Measurements from ENCODE around the gene MYO7A. TPM values are rescaled to one million over a fixed set of nuclear protein-coding genes. Genes with fewer than 3 reads are reported as not detected.

Gene MYO7A
- total RNA-seq, 2 donors from 2014 or later, result 1.4 to 5.0 TPM

DNA sequence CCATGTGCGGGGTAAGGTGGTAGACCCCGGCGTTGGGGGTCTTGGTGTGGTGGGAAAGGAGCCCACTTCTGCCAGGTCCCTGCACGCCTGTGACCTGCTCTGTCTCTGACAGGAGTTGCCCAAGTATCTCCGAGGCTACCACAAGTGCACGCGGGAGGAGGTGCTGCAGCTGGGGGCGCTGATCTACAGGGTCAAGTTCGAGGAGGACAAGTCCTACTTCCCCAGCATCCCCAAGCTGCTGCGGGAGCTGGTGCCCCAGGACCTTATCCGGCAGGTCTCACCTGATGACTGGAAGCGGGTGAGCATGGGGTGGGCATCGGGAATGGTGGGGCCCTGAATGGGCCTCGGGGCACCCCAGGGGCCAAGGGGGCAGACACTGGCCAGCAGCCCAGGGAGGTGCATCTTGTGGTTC is 83.0 kb downstream of the MYO7A start:
- TF ChIP-seq, protein P1, sequence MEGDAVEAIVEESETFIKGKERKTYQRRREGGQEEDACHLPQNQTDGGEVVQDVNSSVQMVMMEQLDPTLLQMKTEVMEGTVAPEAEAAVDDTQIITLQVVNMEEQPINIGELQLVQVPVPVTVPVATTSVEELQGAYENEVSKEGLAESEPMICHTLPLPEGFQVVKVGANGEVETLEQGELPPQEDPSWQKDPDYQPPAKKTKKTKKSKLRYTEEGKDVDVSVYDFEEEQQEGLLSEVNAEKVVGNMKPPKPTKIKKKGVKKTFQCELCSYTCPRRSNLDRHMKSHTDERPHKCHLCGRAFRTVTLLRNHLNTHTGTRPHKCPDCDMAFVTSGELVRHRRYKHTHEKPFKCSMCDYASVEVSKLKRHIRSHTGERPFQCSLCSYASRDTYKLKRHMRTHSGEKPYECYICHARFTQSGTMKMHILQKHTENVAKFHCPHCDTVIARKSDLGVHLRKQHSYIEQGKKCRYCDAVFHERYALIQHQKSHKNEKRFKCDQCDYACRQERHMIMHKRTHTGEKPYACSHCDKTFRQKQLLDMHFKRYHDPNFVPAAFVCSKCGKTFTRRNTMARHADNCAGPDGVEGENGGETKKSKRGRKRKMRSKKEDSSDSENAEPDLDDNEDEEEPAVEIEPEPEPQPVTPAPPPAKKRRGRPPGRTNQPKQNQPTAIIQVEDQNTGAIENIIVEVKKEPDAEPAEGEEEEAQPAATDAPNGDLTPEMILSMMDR (IDR thresholded peaks at IDR 0.05), result no peak
- peak; percentile 53 for DNase-seq (ENCODE audit: low spot score)

GRCh38 chr11:77211594-77212251 is 83.7 kb downstream of the MYO7A start:
- Histone ChIP-seq H3K9me3 (no peaks in the 10 kb centered on the region), H3K27ac (no peak overlapping the region), H3K27me3 (no peaks in the 10 kb centered on the region), H3K36me3 (no peaks in the 10 kb centered on the region), H3K4me1 (no peaks in the 10 kb centered on the region), H3K4me3 (no peak overlapping the region)
- DNase-seq (ENCODE audit: low spot score), result peak; percentile 48
- TF ChIP-seq, protein P1 (IDR thresholded peaks at IDR 0.05), result no peak

More for the DNA sequence above, 83.0 kb downstream of the MYO7A start:
- no peaks in the 10 kb centered on the region for H3K27me3 ChIP-seq
- H3K4me3 ChIP-seq, result no peak overlapping the region
- no peaks in the 10 kb centered on the region for H3K9me3 ChIP-seq
- no peaks in the 10 kb centered on the region for H3K36me3 ChIP-seq
- H3K27ac ChIP-seq, result no peak overlapping the region
- H3K4me1 ChIP-seq, result no peaks in the 10 kb centered on the region

GRCh38 chr11:77212314-77213007 is 84.4 kb downstream of the MYO7A start:
- H3K4me1 ChIP-seq, result no peaks in the 10 kb centered on the region
- no peak overlapping the region for H3K27ac ChIP-seq
- H3K27me3 ChIP-seq, result no peaks in the 10 kb centered on the region
- no peaks in the 10 kb centered on the region for H3K9me3 ChIP-seq
- H3K36me3 ChIP-seq, result no peaks in the 10 kb centered on the region
- no peak overlapping the region for H3K4me3 ChIP-seq
- TF ChIP-seq, protein P1 (IDR thresholded peaks at IDR 0.05), result no peak
- peak; percentile 44 for DNase-seq (ENCODE audit: low spot score)

DNA sequence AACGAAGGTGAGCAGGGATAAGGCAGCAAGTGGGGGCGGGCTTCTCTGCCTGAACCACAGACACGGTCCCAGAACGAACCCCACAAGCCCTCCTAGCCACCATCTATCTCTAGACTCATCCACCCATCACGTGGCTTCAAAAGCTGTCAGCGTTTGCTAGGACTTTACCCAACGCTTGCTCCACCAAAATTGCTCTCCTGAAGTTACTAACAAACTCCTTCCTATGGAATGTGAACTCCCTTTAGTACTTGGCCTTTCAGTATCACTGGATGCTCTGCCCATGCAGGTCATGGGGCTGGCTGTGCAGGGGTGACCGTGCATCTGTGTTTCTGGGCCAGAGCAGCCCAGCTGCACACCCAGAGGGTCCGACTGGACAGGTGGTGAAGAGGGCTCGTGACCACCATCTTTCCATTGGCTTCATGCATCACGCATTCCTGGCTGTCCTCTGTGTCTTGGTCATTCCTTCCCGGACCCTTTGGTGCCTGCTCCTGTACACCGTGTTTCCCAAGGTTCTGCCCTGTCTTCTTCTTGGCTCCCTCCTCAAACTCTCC is 85.1 kb downstream of the MYO7A start:
- H3K27ac ChIP-seq, result no peak overlapping the region
- no peaks in the 10 kb centered on the region for H3K9me3 ChIP-seq
- H3K27me3 ChIP-seq, result no peaks in the 10 kb centered on the region
- no peaks in the 10 kb centered on the region for H3K36me3 ChIP-seq
- H3K4me3 ChIP-seq, result no peak overlapping the region
- TF ChIP-seq, protein P1 (IDR thresholded peaks at IDR 0.05), result no peak
- peak; percentile 21 for DNase-seq (ENCODE audit: low spot score)
- H3K4me1 ChIP-seq, result no peaks in the 10 kb centered on the region

- H3K27me3 ChIP-seq, result no peaks in the 10 kb centered on the region
- DNase-seq (ENCODE audit: low spot score), result peak; percentile 30
- H3K4me3 ChIP-seq, result no peak overlapping the region
- no peaks in the 10 kb centered on the region for H3K36me3 ChIP-seq
- no peaks in the 10 kb centered on the region for H3K9me3 ChIP-seq
- TF ChIP-seq, protein P1 (IDR thresholded peaks at IDR 0.05), result no peak
- no peak overlapping the region for H3K27ac ChIP-seq
- H3K4me1 ChIP-seq, result no peaks in the 10 kb centered on the region
Measured at GRCh38 chr11:77213589-77214428, 85.8 kb downstream of the MYO7A start.

All from right atrium auricular region (tissue), 2 donors.